ENCODE results near the gene ZNF235. TPM values are rescaled to one million over a fixed set of nuclear protein-coding genes. Genes with fewer than 3 reads are reported as not detected.

The ZNF235 gene
- total and polyA plus RNA-seq, 3 experiments from 2014 or later, result 3.8 to 5.1 (median 4.7) TPM

- no peak overlapping the region for H3K27ac ChIP-seq (ENCODE audit: low read depth, low read length)
- H3K27ac Mint-ChIP-seq, result no peak overlapping the region
- H3K9me3 Mint-ChIP-seq, result peaks cover 18 to 42% (median 19%) of the 10 kb centered on the region in 5 donors
- no peak for DNase-seq
- H3K4me1 ChIP-seq (ENCODE audit: insufficient read depth, low read length), result no peaks in the 10 kb centered on the region
- CTCF ChIA-PET, result no interaction called here
- no peak overlapping the region for H3K4me3 Mint-ChIP-seq
- no peaks in the 10 kb centered on the region for H3K36me3 ChIP-seq (ENCODE audit: insufficient read depth, low read length)
- H3K27me3 ChIP-seq (ENCODE audit: insufficient read depth, low read length, poor library complexity, severe bottlenecking), result no peaks in the 10 kb centered on the region
- peaks cover 0 to 20% (median 0%) of the 10 kb centered on the region in 3 donors for H3K36me3 Mint-ChIP-seq
- POLR2A ChIA-PET, result no interaction called here
- no peaks in the 10 kb centered on the region for H3K4me1 Mint-ChIP-seq
- no peaks in the 10 kb centered on the region for H3K9me3 ChIP-seq (ENCODE audit: low read length)
- H3K4me3 ChIP-seq (ENCODE audit: low read length), result no peak overlapping the region
- H3K27me3 Mint-ChIP-seq, result peaks cover 11 to 52% of the 10 kb centered on the region in 2 donors
These were observed 8.4 kb upstream of the ZNF235 start for GRCh38 chr19:44313231-44313630.

- DNase-seq, result no peak
- POLR2A ChIA-PET, result no interaction called here
- Histone ChIP-seq H3K27me3 (ENCODE audit: insufficient read depth, low read length, poor library complexity, severe bottlenecking) (no peaks in the 10 kb centered on the region), H3K4me3 (ENCODE audit: low read length) (no peak overlapping the region), H3K27ac (ENCODE audit: low read depth, low read length) (no peak overlapping the region), H3K36me3 (ENCODE audit: insufficient read depth, low read length) (no peaks in the 10 kb centered on the region), H3K9me3 (ENCODE audit: low read length) (peaks cover 6% of the 10 kb centered on the region), H3K4me1 (ENCODE audit: insufficient read depth, low read length) (peaks cover 7% of the 10 kb centered on the region)
- Mint-ChIP-seq H3K9me3 (peaks cover 11 to 24% (median 15%) of the 10 kb centered on the region in 5 donors), H3K4me1 (peaks cover 12 to 27% (median 13%) of the 10 kb centered on the region in 3 donors), H3K27ac (no peak overlapping the region), H3K27me3 (peaks cover 12 to 33% of the 10 kb centered on the region in 2 donors), H3K4me3 (no peak overlapping the region), H3K36me3 (peaks cover 0 to 28% (median 7%) of the 10 kb centered on the region in 3 donors)
- CTCF ChIA-PET, result no interaction called here
These were observed 3.2 kb upstream of the ZNF235 start for GRCh38 chr19:44308011-44308410.

GRCh38 chr19:44306283-44306682 lies 1.5 kb upstream of the ZNF235 start:
- no peak overlapping the region for H3K27ac ChIP-seq (ENCODE audit: low read depth, low read length)
- H3K4me3 Mint-ChIP-seq, result peak overlapping the region in 1 of 7 donors; percentile 55
- DNase-seq, result no peak
- H3K9me3 ChIP-seq (ENCODE audit: low read length), result peaks cover 6% of the 10 kb centered on the region
- CTCF ChIA-PET, result no interaction called here
- peaks cover 12 to 36% (median 17%) of the 10 kb centered on the region in 3 donors for H3K4me1 Mint-ChIP-seq
- H3K27me3 Mint-ChIP-seq, result peaks cover 5 to 23% of the 10 kb centered on the region in 2 donors
- H3K4me3 ChIP-seq (ENCODE audit: low read length), result no peak overlapping the region
- H3K27me3 ChIP-seq (ENCODE audit: insufficient read depth, low read length, poor library complexity, severe bottlenecking), result no peaks in the 10 kb centered on the region
- H3K27ac Mint-ChIP-seq, result no peak overlapping the region
- peaks cover 10 to 19% (median 13%) of the 10 kb centered on the region in 5 donors for H3K9me3 Mint-ChIP-seq
- POLR2A ChIA-PET, result no interaction called here
- no peaks in the 10 kb centered on the region for H3K36me3 ChIP-seq (ENCODE audit: insufficient read depth, low read length)
- H3K4me1 ChIP-seq (ENCODE audit: insufficient read depth, low read length), result peaks cover 7% of the 10 kb centered on the region
- H3K36me3 Mint-ChIP-seq, result peaks cover 2 to 37% (median 19%) of the 10 kb centered on the region in 3 donors

- Mint-ChIP-seq H3K4me1 (peaks cover 19 to 41% (median 21%) of the 10 kb centered on the region in 3 donors), H3K4me3 (peak overlapping the region; percentile 93 to 96 (median 95)), H3K27me3 (peaks cover 2 to 17% of the 10 kb centered on the region in 2 donors), H3K9me3 (peaks cover 8 to 20% (median 11%) of the 10 kb centered on the region in 5 donors), H3K36me3 (peaks cover 7 to 45% (median 25%) of the 10 kb centered on the region in 3 donors), H3K27ac (peak overlapping the region in 2 of 8 donors; percentile 88)
- H3K27me3 ChIP-seq (ENCODE audit: insufficient read depth, low read length, poor library complexity, severe bottlenecking), result no peaks in the 10 kb centered on the region
- CTCF ChIA-PET, result interaction anchor here (1.8 kb wide), 1 partner anchor 210 kb away, joined by 5 read pairs; no protein-coding TSS in a partner anchor
- H3K27ac ChIP-seq (ENCODE audit: low read depth, low read length), result no peak overlapping the region
- no peak for DNase-seq
- H3K4me3 ChIP-seq (ENCODE audit: low read length), result peak overlapping the region; percentile 70
- peaks cover 7% of the 10 kb centered on the region for H3K4me1 ChIP-seq (ENCODE audit: insufficient read depth, low read length)
- H3K36me3 ChIP-seq (ENCODE audit: insufficient read depth, low read length), result no peaks in the 10 kb centered on the region
- peaks cover 6% of the 10 kb centered on the region for H3K9me3 ChIP-seq (ENCODE audit: low read length)
- POLR2A ChIA-PET, result interaction anchor here (1.2 to 1.3 kb wide), 2 partner anchors 140 to 370 kb away, joined by 3 to 4 read pairs; partner anchors contain the start of gene ZNF45
These were observed 632 bp upstream of the ZNF235 start for GRCh38 chr19:44305457-44305856.

GRCh38 chr19:44303976-44304568 lies 753 bp downstream of the ZNF235 start:
- Mint-ChIP-seq H3K36me3 (peaks cover 14 to 54% (median 39%) of the 10 kb centered on the region in 3 donors), H3K27me3 (peaks cover 2 to 9% of the 10 kb centered on the region in 2 donors), H3K9me3 (peaks cover 8 to 23% (median 11%) of the 10 kb centered on the region in 5 donors), H3K4me1 (peaks cover 21 to 49% (median 26%) of the 10 kb centered on the region in 3 donors), H3K27ac (peak overlapping the region in 7 of 8 donors; percentile 17 to 88 (median 74)), H3K4me3 (peak overlapping the region; percentile 93 to 96 (median 95))
- no peak for DNase-seq
- peaks cover 6% of the 10 kb centered on the region for H3K9me3 ChIP-seq (ENCODE audit: low read length)
- CTCF ChIA-PET, result interaction anchor here (0.6 to 1.8 kb wide), 2 partner anchors 58 to 209 kb away, joined by 3 to 5 read pairs; no protein-coding TSS in a partner anchor
- peaks cover 13% of the 10 kb centered on the region for H3K36me3 ChIP-seq (ENCODE audit: insufficient read depth, low read length)
- peak overlapping the region; percentile 70 for H3K4me3 ChIP-seq (ENCODE audit: low read length)
- POLR2A ChIA-PET, result interaction anchor here (1.2 to 1.3 kb wide), 2 partner anchors 138 to 369 kb away, joined by 3 to 4 read pairs; partner anchors contain the start of gene ZNF45
- no peaks in the 10 kb centered on the region for H3K27me3 ChIP-seq (ENCODE audit: insufficient read depth, low read length, poor library complexity, severe bottlenecking)
- H3K4me1 ChIP-seq (ENCODE audit: insufficient read depth, low read length), result peaks cover 7% of the 10 kb centered on the region
- peak overlapping the region; percentile 43 for H3K27ac ChIP-seq (ENCODE audit: low read depth, low read length)

- Mint-ChIP-seq H3K4me1 (peaks cover 21 to 49% (median 26%) of the 10 kb centered on the region in 3 donors), H3K9me3 (peaks cover 4 to 25% (median 9%) of the 10 kb centered on the region in 5 donors), H3K4me3 (peak overlapping the region in 6 of 7 donors; percentile 58 to 96 (median 94)), H3K27ac (no peak overlapping the region), H3K27me3 (peaks cover 2 to 3% of the 10 kb centered on the region in 2 donors), H3K36me3 (peaks cover 21 to 58% (median 47%) of the 10 kb centered on the region in 3 donors)
- Histone ChIP-seq H3K27ac (ENCODE audit: low read depth, low read length) (no peak overlapping the region), H3K36me3 (ENCODE audit: insufficient read depth, low read length) (peaks cover 20% of the 10 kb centered on the region), H3K27me3 (ENCODE audit: insufficient read depth, low read length, poor library complexity, severe bottlenecking) (no peaks in the 10 kb centered on the region), H3K4me3 (ENCODE audit: low read length) (no peak overlapping the region), H3K4me1 (ENCODE audit: insufficient read depth, low read length) (peaks cover 7% of the 10 kb centered on the region), H3K9me3 (ENCODE audit: low read length) (peaks cover 6% of the 10 kb centered on the region)
- ChIA-PET POLR2A (no interaction called here), CTCF (no interaction called here)
- DNase-seq, result no peak
These were observed 1.5 kb downstream of the ZNF235 start for GRCh38 chr19:44303320-44303719.

GRCh38 chr19:44284968-44285367 lies 19.9 kb downstream of the ZNF235 start:
- Histone ChIP-seq H3K4me3 (ENCODE audit: low read length) (no peak overlapping the region), H3K27ac (ENCODE audit: low read depth, low read length) (no peak overlapping the region), H3K4me1 (ENCODE audit: insufficient read depth, low read length) (no peaks in the 10 kb centered on the region), H3K36me3 (ENCODE audit: insufficient read depth, low read length) (peaks cover 32% of the 10 kb centered on the region), H3K9me3 (ENCODE audit: low read length) (peaks cover 45% of the 10 kb centered on the region), H3K27me3 (ENCODE audit: insufficient read depth, low read length, poor library complexity, severe bottlenecking) (no peaks in the 10 kb centered on the region)
- Mint-ChIP-seq H3K9me3 (peaks cover 61 to 95% (median 84%) of the 10 kb centered on the region in 5 donors), H3K27me3 (no peaks in the 10 kb centered on the region), H3K27ac (no peak overlapping the region), H3K36me3 (peaks cover 31 to 79% (median 62%) of the 10 kb centered on the region in 3 donors), H3K4me1 (no peaks in the 10 kb centered on the region), H3K4me3 (no peak overlapping the region)
- ChIA-PET POLR2A (no interaction called here), CTCF (no interaction called here)
- DNase-seq, result no peak

GRCh38 chr19:44282846-44283245 lies 22.0 kb downstream of the ZNF235 start:
- POLR2A ChIA-PET, result no interaction called here
- Mint-ChIP-seq H3K36me3 (peaks cover 21 to 79% (median 55%) of the 10 kb centered on the region in 3 donors), H3K4me1 (no peaks in the 10 kb centered on the region)

More at GRCh38 chr19:44282846-44283245, 22.0 kb downstream of the ZNF235 start:
- Histone ChIP-seq H3K4me1 (ENCODE audit: insufficient read depth, low read length) (no peaks in the 10 kb centered on the region), H3K9me3 (ENCODE audit: low read length) (peaks cover 24% of the 10 kb centered on the region), H3K27me3 (ENCODE audit: insufficient read depth, low read length, poor library complexity, severe bottlenecking) (no peaks in the 10 kb centered on the region), H3K36me3 (ENCODE audit: insufficient read depth, low read length) (peaks cover 10% of the 10 kb centered on the region), H3K4me3 (ENCODE audit: low read length) (no peak overlapping the region), H3K27ac (ENCODE audit: low read depth, low read length) (no peak overlapping the region)
- H3K9me3 Mint-ChIP-seq, result peaks cover 57 to 94% (median 84%) of the 10 kb centered on the region in 5 donors
- H3K27ac Mint-ChIP-seq, result no peak overlapping the region
- no peak for DNase-seq
- H3K4me3 Mint-ChIP-seq, result no peak overlapping the region
- no peaks in the 10 kb centered on the region for H3K27me3 Mint-ChIP-seq
- CTCF ChIA-PET, result no interaction called here
